AG09319 (cell line): ENCODE results near the gene CDKL5.

Experiments
- DNase-seq: peaks from one replicate; pipeline ENCODE4 v3.0.0-alpha.2; 2010; ENCODE audit warnings: low read depth; ENCODE audit errors: extremely low read depth
- CTCF ChIP-seq: IDR thresholded peaks from 2 replicates; pipeline ENCODE4 v1.5.1; 2011; ENCODE audit warnings: low read depth, mild to moderate bottlenecking, inconsistent platforms, low read length, moderate library complexity

CDKL5 gene

DNA sequence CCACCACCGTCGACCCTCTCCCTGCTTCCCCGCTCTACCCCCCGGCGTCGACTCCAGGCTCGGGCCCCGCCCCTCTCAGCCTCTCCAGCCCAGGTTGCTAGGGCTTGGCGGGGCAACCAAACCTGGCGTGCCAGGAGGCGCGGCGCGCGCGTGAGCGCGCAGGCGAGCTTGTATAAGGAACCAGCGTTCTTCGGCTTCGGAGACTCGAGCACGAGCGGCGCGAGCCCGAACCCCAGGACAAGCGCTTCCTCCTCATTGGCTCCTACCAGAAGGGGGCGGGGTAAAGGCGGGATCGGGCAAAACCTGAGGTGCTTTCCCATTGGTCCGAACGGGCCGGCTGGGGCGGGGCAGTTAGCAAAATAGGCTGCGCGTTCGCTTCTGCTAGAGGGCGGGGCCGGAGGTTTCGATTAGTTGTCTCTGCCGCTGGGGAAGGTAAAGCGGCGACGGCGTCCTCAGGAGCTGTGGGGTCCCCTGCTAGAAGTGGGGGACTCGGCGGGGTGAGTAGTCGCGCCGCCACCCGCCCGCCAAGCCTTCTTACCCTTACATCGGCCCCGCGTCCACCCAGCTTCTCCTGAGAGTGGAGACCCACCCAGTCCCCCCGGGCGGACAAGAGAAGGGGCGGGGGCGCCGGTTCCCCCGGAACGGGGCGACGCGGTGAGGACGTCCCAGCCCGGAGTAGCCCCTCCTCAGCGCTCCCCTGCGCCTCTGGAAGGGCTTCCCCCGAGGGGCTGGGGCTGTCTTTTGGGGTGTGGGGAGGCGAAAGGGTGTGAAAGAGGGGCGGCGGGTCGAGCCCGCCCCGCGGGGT, at the start of gene CDKL5:
TSS of gene CDKL5 (plus strand) at position 410 of the 805 bp plus-strand sequence. CDS start 81,489 bp downstream, outside the sequence.
- TF ChIP-seq CTCF = no peak
- peak; percentile 88 for DNase-seq

DNA sequence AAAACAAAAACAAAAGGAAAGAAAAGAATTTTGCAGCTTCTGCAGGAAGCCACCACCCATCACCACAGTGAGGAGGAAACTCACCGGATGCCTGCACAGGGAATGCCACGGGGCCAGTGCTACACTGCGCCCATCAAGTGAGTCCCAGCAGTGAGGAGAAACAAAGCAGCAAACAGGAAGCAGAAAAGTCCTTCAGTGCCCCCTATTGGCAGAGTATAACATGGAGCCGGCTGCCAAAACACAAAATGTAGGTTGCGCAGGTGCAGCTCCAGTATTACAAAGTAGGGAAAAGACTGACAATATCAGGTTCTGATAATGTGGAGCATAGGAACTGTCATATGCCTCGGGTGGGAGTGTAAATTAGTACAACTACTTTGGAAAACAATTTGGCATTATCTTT, 47.6 kb upstream of the CDKL5 start:
- peak; percentile 60 for TF ChIP-seq CTCF
- DNase-seq = no peak

GRCh38 chrX:18389966-18390365, 35.4 kb upstream of the CDKL5 start:
- no peak for DNase-seq
- no peak; the same call in 1 of the 2 replicates for TF ChIP-seq CTCF

- peak; percentile 64 for TF ChIP-seq CTCF
- DNase-seq = peak; percentile 22
Observed at GRCh38 chrX:18390941-18391538, 34.4 kb upstream of the CDKL5 start.

DNA sequence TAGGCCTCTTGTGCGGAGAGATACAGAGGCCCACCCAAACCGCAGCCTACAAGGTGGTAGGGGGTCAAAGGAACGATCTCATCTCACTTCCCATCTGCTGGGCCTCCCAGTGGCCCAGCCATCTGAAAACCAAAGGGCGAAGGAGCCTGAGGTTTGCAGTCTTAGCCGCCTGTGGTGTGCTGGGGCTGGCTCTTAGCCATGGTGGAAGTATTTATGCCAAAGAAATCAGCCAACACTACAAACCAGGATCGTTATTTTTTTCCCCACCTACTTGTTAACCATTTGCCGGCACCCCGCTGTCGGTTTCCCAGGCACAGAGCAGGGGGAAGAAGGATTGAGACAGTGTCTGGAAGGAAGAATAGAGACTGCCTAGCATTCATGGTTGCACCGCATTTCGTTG, 30.9 kb upstream of the CDKL5 start:
- no peak for TF ChIP-seq CTCF
- DNase-seq = no peak

- no peak for DNase-seq
- no peak for TF ChIP-seq CTCF
Observed at GRCh38 chrX:18401848-18402213, 23.6 kb upstream of the CDKL5 start.

- DNase-seq = no peak
Observed at GRCh38 chrX:18406531-18407266, 18.7 kb upstream of the CDKL5 start.

More at GRCh38 chrX:18406531-18407266, 18.7 kb upstream of the CDKL5 start:
- no peak for TF ChIP-seq CTCF
